OCI-M1 (cell line): ENCODE data around the gene MARCHF2.

Experiments
- DNase-seq: peaks from one replicate; lab custom pipeline; 2025; lab: John Stamatoyannopoulos, UW

MARCHF2 gene

GRCh38 chr19:8478598-8478997 lies 65.5 kb downstream of the MARCHF2 start:
- DNase-seq = no peak

- no peak for DNase-seq
Measured at GRCh38 chr19:8481201-8481600, 68.1 kb downstream of the MARCHF2 start.

DNA sequence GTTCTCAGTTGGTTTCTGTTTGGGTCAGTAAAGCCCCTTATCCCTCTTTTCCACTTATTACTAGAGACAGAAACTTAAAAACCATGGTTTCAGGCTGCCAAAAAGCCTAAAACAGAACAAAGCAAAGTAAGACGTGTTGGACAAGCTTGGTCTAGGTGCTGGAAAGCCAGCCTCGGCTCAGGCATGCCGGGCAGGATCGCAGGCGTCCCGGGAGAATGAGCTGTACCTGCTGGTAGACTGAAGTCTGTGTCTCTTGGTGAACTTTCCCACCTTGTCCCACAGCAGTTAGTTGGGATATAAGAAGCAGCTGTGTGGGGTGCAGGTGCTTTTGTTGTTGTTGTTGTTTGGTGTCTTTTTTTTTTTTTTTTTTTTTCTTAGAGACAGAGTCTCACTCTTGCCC lies 68.5 kb downstream of the MARCHF2 start:
- DNase-seq = no peak

- no peak for DNase-seq
Measured at GRCh38 chr19:8482696-8483095, 69.6 kb downstream of the MARCHF2 start.

DNA sequence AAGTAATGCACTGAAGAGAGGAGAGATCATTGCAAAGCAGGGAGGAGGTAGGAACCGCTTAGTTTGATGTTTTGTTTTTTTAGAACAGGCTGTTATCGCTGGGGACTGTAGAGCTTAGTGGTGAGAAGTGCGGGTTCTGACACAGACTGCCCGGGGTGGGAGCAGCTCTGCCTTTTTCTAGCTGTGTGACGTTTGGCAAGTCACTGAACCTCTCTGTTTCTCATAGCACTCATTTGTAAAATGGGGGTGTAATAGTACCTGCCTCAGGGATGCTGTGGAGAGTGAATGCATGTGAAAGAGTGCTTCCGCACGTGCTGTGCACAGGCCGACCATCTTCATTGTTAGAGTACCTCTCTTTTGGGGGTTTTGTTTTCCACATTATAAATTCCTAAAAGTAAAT lies 70.1 kb downstream of the MARCHF2 start:
- no peak for DNase-seq

- no peak for DNase-seq
Measured at GRCh38 chr19:8484331-8484894, 71.3 kb downstream of the MARCHF2 start.

GRCh38 chr19:8485561-8486371 lies 72.7 kb downstream of the MARCHF2 start:
- DNase-seq = no peak

DNA sequence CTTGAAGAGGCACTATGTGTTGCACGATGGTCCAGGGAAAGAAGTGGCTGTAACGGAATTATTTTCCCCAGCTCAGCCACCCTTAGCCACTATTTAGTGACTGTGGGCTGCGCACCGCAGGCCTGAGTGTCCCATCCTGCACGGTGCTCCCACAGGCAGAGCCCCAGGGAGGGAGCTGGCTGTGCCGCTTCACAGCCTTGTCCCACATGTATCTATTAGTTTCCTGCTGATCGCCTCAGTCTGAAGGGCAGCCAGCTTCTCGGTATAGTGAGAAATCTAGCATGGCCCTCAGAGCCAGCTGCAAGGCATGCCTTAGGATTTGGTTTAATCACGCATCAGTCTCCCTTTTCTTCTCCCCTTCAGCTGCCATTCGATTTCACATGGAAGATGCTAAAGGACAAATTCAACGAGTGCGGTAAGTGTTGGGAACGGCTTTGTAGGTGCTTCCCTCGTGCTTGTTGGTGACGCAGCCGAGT lies 73.6 kb downstream of the MARCHF2 start:
- no peak for DNase-seq

DNA sequence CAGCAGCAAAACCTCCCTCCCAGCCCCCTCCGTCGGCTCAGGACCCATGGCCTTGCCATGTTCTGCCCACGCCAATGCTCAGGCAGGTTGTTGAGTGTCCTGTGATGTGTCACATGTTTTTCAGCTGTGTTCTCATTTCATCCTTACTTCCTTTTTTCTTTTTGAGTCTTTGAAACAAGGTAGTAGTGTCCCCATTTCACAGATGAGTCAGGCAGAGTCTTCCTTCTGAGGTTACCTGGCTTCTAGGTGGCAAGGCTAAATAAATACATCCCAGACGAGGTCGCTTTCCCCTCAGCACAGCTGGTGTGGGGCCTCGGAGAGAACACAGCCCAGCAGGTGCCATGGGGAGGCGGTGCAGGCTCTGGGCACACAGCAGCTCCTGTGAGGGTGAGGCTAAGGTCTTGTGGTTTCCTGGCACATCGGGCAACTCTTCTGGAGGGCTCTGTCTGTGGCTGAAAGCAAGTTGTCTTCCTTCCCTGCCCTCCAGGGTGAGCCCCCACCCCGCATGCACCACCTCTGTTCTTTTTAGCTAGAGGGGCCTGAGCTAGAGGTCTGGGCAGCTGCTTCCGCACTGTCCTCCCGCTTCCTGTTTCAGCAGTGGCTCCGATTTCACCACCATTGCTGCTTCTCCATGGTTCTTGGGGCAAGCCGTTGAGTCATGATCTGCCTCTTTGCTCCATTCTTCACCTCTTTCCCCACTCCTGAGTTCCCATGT lies 74.2 kb downstream of the MARCHF2 start:
- no peak for DNase-seq

DNA sequence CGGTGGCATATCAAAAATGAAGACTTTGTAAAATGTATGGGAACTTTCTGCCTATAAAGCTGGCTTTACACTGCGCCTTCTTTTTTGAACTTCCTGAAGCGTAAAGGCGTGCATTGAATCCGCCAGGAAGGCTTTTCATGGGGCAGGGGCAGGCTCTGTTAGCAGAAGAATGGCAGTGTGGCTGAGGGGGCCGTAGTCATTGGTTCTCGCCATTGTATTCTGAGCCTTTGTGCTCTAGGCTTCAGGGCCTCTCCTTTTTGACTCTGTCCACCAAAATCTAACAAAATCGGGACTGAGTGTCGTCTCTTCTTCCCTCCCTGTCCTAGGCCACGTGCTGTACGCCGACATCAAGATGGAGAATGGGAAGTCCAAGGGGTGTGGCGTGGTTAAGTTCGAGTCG lies 75.3 kb downstream of the MARCHF2 start:
- DNase-seq = no peak
